Measurements from ENCODE around the gene SNCAIP.
"Not testable (repeated sequence)": the region's sequence is repeated elsewhere in the genome, so short reads cannot be mapped to it uniquely, and the experiment has no call there.

The SNCAIP gene

GRCh38 chr5:122486616-122487015 lies 174.6 kb downstream of the SNCAIP start:
- H3K4me1 ChIP-seq (ENCODE audit: control insufficient read depth in 2 of 2, insufficient read depth in 2 of 2, low read length in 2 of 2), result not testable (repeated sequence)

GRCh38 chr5:122490718-122491117 lies 178.7 kb downstream of the SNCAIP start:
- no peaks in the 10 kb centered on the region for H3K9me3 ChIP-seq (ENCODE audit: control insufficient read depth in 2 of 2, low read length in 2 of 2)

More at GRCh38 chr5:122486616-122487015, 174.6 kb downstream of the SNCAIP start:
- H3K27me3 ChIP-seq (ENCODE audit: control insufficient read depth in 2 of 2, insufficient read depth in 2 of 2, low read length in 2 of 2); H3K4me3 ChIP-seq (ENCODE audit: low read length in 2 of 2); H3K36me3 ChIP-seq (ENCODE audit: control insufficient read depth in 2 of 2, insufficient read depth in 2 of 2, low read length in 2 of 2); H3K9ac ChIP-seq (ENCODE audit: low read depth in 1 of 2, low read length in 2 of 2); H3K27ac ChIP-seq (ENCODE audit: low read depth in 2 of 2, low read length in 2 of 2); H3K9me3 ChIP-seq (ENCODE audit: control insufficient read depth in 2 of 2, low read length in 2 of 2): not testable (repeated sequence)

GRCh38 chr5:122492675-122493074 lies 180.6 kb downstream of the SNCAIP start:
- no peaks in the 10 kb centered on the region for H3K36me3 ChIP-seq (ENCODE audit: control insufficient read depth in 2 of 2, insufficient read depth in 2 of 2, low read length in 2 of 2)
- no peaks in the 10 kb centered on the region for H3K4me1 ChIP-seq (ENCODE audit: control insufficient read depth in 2 of 2, insufficient read depth in 2 of 2, low read length in 2 of 2)
- no peak overlapping the region for H3K4me3 ChIP-seq (ENCODE audit: low read length in 2 of 2)
- H3K27me3 ChIP-seq (ENCODE audit: control insufficient read depth in 2 of 2, insufficient read depth in 2 of 2, low read length in 2 of 2), result no peaks in the 10 kb centered on the region
- no peak overlapping the region for H3K9ac ChIP-seq (ENCODE audit: low read depth in 1 of 2, low read length in 2 of 2)
- H3K9me3 ChIP-seq (ENCODE audit: control insufficient read depth in 2 of 2, low read length in 2 of 2), result no peaks in the 10 kb centered on the region
- no peak overlapping the region for H3K27ac ChIP-seq (ENCODE audit: low read depth in 2 of 2, low read length in 2 of 2)

More at GRCh38 chr5:122490718-122491117, 178.7 kb downstream of the SNCAIP start:
- Histone ChIP-seq H3K9ac (ENCODE audit: low read depth in 1 of 2, low read length in 2 of 2) (no peak overlapping the region), H3K4me1 (ENCODE audit: control insufficient read depth in 2 of 2, insufficient read depth in 2 of 2, low read length in 2 of 2) (peaks cover 0 to 3% of the 10 kb centered on the region in 2 donors), H3K27me3 (ENCODE audit: control insufficient read depth in 2 of 2, insufficient read depth in 2 of 2, low read length in 2 of 2) (no peaks in the 10 kb centered on the region), H3K36me3 (ENCODE audit: control insufficient read depth in 2 of 2, insufficient read depth in 2 of 2, low read length in 2 of 2) (no peaks in the 10 kb centered on the region), H3K27ac (ENCODE audit: low read depth in 2 of 2, low read length in 2 of 2) (no peak overlapping the region), H3K4me3 (ENCODE audit: low read length in 2 of 2) (no peak overlapping the region)

- Histone ChIP-seq H3K9me3 (ENCODE audit: control insufficient read depth in 2 of 2, low read length in 2 of 2) (no peaks in the 10 kb centered on the region), H3K4me1 (ENCODE audit: control insufficient read depth in 2 of 2, insufficient read depth in 2 of 2, low read length in 2 of 2) (no peaks in the 10 kb centered on the region), H3K9ac (ENCODE audit: low read depth in 1 of 2, low read length in 2 of 2) (no peak overlapping the region), H3K36me3 (ENCODE audit: control insufficient read depth in 2 of 2, insufficient read depth in 2 of 2, low read length in 2 of 2) (no peaks in the 10 kb centered on the region), H3K4me3 (ENCODE audit: low read length in 2 of 2) (no peak overlapping the region), H3K27me3 (ENCODE audit: control insufficient read depth in 2 of 2, insufficient read depth in 2 of 2, low read length in 2 of 2) (no peaks in the 10 kb centered on the region), H3K27ac (ENCODE audit: low read depth in 2 of 2, low read length in 2 of 2) (no peak overlapping the region)
These were observed 181.3 kb downstream of the SNCAIP start for GRCh38 chr5:122493091-122494021.

GRCh38 chr5:122494109-122494508 lies 182.1 kb downstream of the SNCAIP start:
- no peaks in the 10 kb centered on the region for H3K4me1 ChIP-seq (ENCODE audit: control insufficient read depth in 2 of 2, insufficient read depth in 2 of 2, low read length in 2 of 2)
- H3K27me3 ChIP-seq (ENCODE audit: control insufficient read depth in 2 of 2, insufficient read depth in 2 of 2, low read length in 2 of 2), result no peaks in the 10 kb centered on the region
- H3K27ac ChIP-seq (ENCODE audit: low read depth in 2 of 2, low read length in 2 of 2), result no peak overlapping the region
- H3K9me3 ChIP-seq (ENCODE audit: control insufficient read depth in 2 of 2, low read length in 2 of 2), result no peaks in the 10 kb centered on the region
- no peak overlapping the region for H3K4me3 ChIP-seq (ENCODE audit: low read length in 2 of 2)
- H3K36me3 ChIP-seq (ENCODE audit: control insufficient read depth in 2 of 2, insufficient read depth in 2 of 2, low read length in 2 of 2), result no peaks in the 10 kb centered on the region
- no peak overlapping the region for H3K9ac ChIP-seq (ENCODE audit: low read depth in 1 of 2, low read length in 2 of 2)

GRCh38 chr5:122498163-122498562 lies 186.1 kb downstream of the SNCAIP start:
- no peaks in the 10 kb centered on the region for H3K4me1 ChIP-seq (ENCODE audit: control insufficient read depth in 2 of 2, insufficient read depth in 2 of 2, low read length in 2 of 2)
- H3K9me3 ChIP-seq (ENCODE audit: control insufficient read depth in 2 of 2, low read length in 2 of 2), result no peaks in the 10 kb centered on the region
- no peak overlapping the region for H3K27ac ChIP-seq (ENCODE audit: low read depth in 2 of 2, low read length in 2 of 2)
- no peaks in the 10 kb centered on the region for H3K27me3 ChIP-seq (ENCODE audit: control insufficient read depth in 2 of 2, insufficient read depth in 2 of 2, low read length in 2 of 2)
- no peak overlapping the region for H3K4me3 ChIP-seq (ENCODE audit: low read length in 2 of 2)
- H3K36me3 ChIP-seq (ENCODE audit: control insufficient read depth in 2 of 2, insufficient read depth in 2 of 2, low read length in 2 of 2), result no peaks in the 10 kb centered on the region
- no peak overlapping the region for H3K9ac ChIP-seq (ENCODE audit: low read depth in 1 of 2, low read length in 2 of 2)

GRCh38 chr5:122499585-122499984 lies 187.5 kb downstream of the SNCAIP start:
- no peaks in the 10 kb centered on the region for H3K27me3 ChIP-seq (ENCODE audit: control insufficient read depth in 2 of 2, insufficient read depth in 2 of 2, low read length in 2 of 2)
- no peak overlapping the region for H3K27ac ChIP-seq (ENCODE audit: low read depth in 2 of 2, low read length in 2 of 2)
- H3K9me3 ChIP-seq (ENCODE audit: control insufficient read depth in 2 of 2, low read length in 2 of 2), result no peaks in the 10 kb centered on the region
- no peaks in the 10 kb centered on the region for H3K36me3 ChIP-seq (ENCODE audit: control insufficient read depth in 2 of 2, insufficient read depth in 2 of 2, low read length in 2 of 2)
- no peak overlapping the region for H3K9ac ChIP-seq (ENCODE audit: low read depth in 1 of 2, low read length in 2 of 2)
- H3K4me3 ChIP-seq (ENCODE audit: low read length in 2 of 2), result no peak overlapping the region
- no peaks in the 10 kb centered on the region for H3K4me1 ChIP-seq (ENCODE audit: control insufficient read depth in 2 of 2, insufficient read depth in 2 of 2, low read length in 2 of 2)

- Histone ChIP-seq H3K36me3 (ENCODE audit: control insufficient read depth in 2 of 2, insufficient read depth in 2 of 2, low read length in 2 of 2) (no peaks in the 10 kb centered on the region), H3K4me3 (ENCODE audit: low read length in 2 of 2) (no peak overlapping the region)
These were observed 188.4 kb downstream of the SNCAIP start for GRCh38 chr5:122500245-122501088.

GRCh38 chr5:122501089-122501435 lies 189.0 kb downstream of the SNCAIP start:
- Histone ChIP-seq H3K27me3 (ENCODE audit: control insufficient read depth in 2 of 2, insufficient read depth in 2 of 2, low read length in 2 of 2) (no peaks in the 10 kb centered on the region), H3K36me3 (ENCODE audit: control insufficient read depth in 2 of 2, insufficient read depth in 2 of 2, low read length in 2 of 2) (no peaks in the 10 kb centered on the region), H3K4me3 (ENCODE audit: low read length in 2 of 2) (no peak overlapping the region), H3K27ac (ENCODE audit: low read depth in 2 of 2, low read length in 2 of 2) (no peak overlapping the region), H3K4me1 (ENCODE audit: control insufficient read depth in 2 of 2, insufficient read depth in 2 of 2, low read length in 2 of 2) (peaks cover 0 to 4% of the 10 kb centered on the region in 2 donors), H3K9ac (ENCODE audit: low read depth in 1 of 2, low read length in 2 of 2) (no peak overlapping the region), H3K9me3 (ENCODE audit: control insufficient read depth in 2 of 2, low read length in 2 of 2) (no peaks in the 10 kb centered on the region)

More at GRCh38 chr5:122500245-122501088, 188.4 kb downstream of the SNCAIP start:
- Histone ChIP-seq H3K9ac (ENCODE audit: low read depth in 1 of 2, low read length in 2 of 2) (no peak overlapping the region), H3K27me3 (ENCODE audit: control insufficient read depth in 2 of 2, insufficient read depth in 2 of 2, low read length in 2 of 2) (no peaks in the 10 kb centered on the region), H3K4me1 (ENCODE audit: control insufficient read depth in 2 of 2, insufficient read depth in 2 of 2, low read length in 2 of 2) (peaks cover 0 to under 1% of the 10 kb centered on the region in 2 donors), H3K9me3 (ENCODE audit: control insufficient read depth in 2 of 2, low read length in 2 of 2) (no peaks in the 10 kb centered on the region), H3K27ac (ENCODE audit: low read depth in 2 of 2, low read length in 2 of 2) (no peak overlapping the region)

- Histone ChIP-seq H3K9ac (ENCODE audit: low read depth in 1 of 2, low read length in 2 of 2) (no peak overlapping the region), H3K27me3 (ENCODE audit: control insufficient read depth in 2 of 2, insufficient read depth in 2 of 2, low read length in 2 of 2) (no peaks in the 10 kb centered on the region), H3K36me3 (ENCODE audit: control insufficient read depth in 2 of 2, insufficient read depth in 2 of 2, low read length in 2 of 2) (no peaks in the 10 kb centered on the region), H3K4me1 (ENCODE audit: control insufficient read depth in 2 of 2, insufficient read depth in 2 of 2, low read length in 2 of 2) (peaks cover 0 to 4% of the 10 kb centered on the region in 2 donors), H3K9me3 (ENCODE audit: control insufficient read depth in 2 of 2, low read length in 2 of 2) (no peaks in the 10 kb centered on the region), H3K4me3 (ENCODE audit: low read length in 2 of 2) (no peak overlapping the region), H3K27ac (ENCODE audit: low read depth in 2 of 2, low read length in 2 of 2) (no peak overlapping the region)
These were observed 195.0 kb downstream of the SNCAIP start for GRCh38 chr5:122507045-122507444.
